ENCODE data around the gene OIT3.

OIT3 gene

GRCh38 chr10:72893136-72893798, at the start of gene OIT3:
TSS of gene OIT3 (plus strand) at chr10:72893739. CDS start at chr10:72893799, 60 bp downstream.
- Histone ChIP-seq H3K36me3 (ENCODE audit: control insufficient read depth, insufficient read depth, low read length) (peaks cover 2% of the 10 kb centered on the region), H3K9me3 (ENCODE audit: control insufficient read depth, insufficient read depth, low read length) (no peaks in the 10 kb centered on the region), H3K27me3 (ENCODE audit: control insufficient read depth, insufficient read depth, low read length) (no peaks in the 10 kb centered on the region), H3K9ac (ENCODE audit: low read depth, low read length) (no peak within 1 kb of the TSS), H3K4me1 (ENCODE audit: control insufficient read depth, insufficient read depth, low read length) (no peaks in the 10 kb centered on the region), H3K4me3 (ENCODE audit: low read depth, low read length) (no peak within 1 kb of the TSS)

GRCh38 chr10:72846238-72846637, 47.3 kb upstream of the OIT3 start:
- H3K4me3 ChIP-seq (ENCODE audit: low read depth, low read length) = no peak overlapping the region
- no peaks in the 10 kb centered on the region for H3K4me1 ChIP-seq (ENCODE audit: control insufficient read depth, insufficient read depth, low read length)
- H3K9me3 ChIP-seq (ENCODE audit: control insufficient read depth, insufficient read depth, low read length) = peaks cover 3% of the 10 kb centered on the region
- no peak overlapping the region for H3K9ac ChIP-seq (ENCODE audit: low read depth, low read length)
- H3K27me3 ChIP-seq (ENCODE audit: control insufficient read depth, insufficient read depth, low read length) = no peaks in the 10 kb centered on the region
- H3K36me3 ChIP-seq (ENCODE audit: control insufficient read depth, insufficient read depth, low read length) = no peaks in the 10 kb centered on the region

GRCh38 chr10:72847681-72848080, 45.9 kb upstream of the OIT3 start:
- H3K4me3 ChIP-seq (ENCODE audit: low read depth, low read length) = no peak overlapping the region
- no peaks in the 10 kb centered on the region for H3K36me3 ChIP-seq (ENCODE audit: control insufficient read depth, insufficient read depth, low read length)
- peaks cover 3% of the 10 kb centered on the region for H3K9me3 ChIP-seq (ENCODE audit: control insufficient read depth, insufficient read depth, low read length)
- H3K9ac ChIP-seq (ENCODE audit: low read depth, low read length) = no peak overlapping the region
- no peaks in the 10 kb centered on the region for H3K27me3 ChIP-seq (ENCODE audit: control insufficient read depth, insufficient read depth, low read length)
- H3K4me1 ChIP-seq (ENCODE audit: control insufficient read depth, insufficient read depth, low read length) = no peaks in the 10 kb centered on the region

GRCh38 chr10:72850861-72851260, 42.7 kb upstream of the OIT3 start:
- Histone ChIP-seq H3K9me3 (ENCODE audit: control insufficient read depth, insufficient read depth, low read length) (peaks cover 3% of the 10 kb centered on the region), H3K4me1 (ENCODE audit: control insufficient read depth, insufficient read depth, low read length) (no peaks in the 10 kb centered on the region), H3K4me3 (ENCODE audit: low read depth, low read length) (no peak overlapping the region), H3K36me3 (ENCODE audit: control insufficient read depth, insufficient read depth, low read length) (no peaks in the 10 kb centered on the region), H3K27me3 (ENCODE audit: control insufficient read depth, insufficient read depth, low read length) (no peaks in the 10 kb centered on the region), H3K9ac (ENCODE audit: low read depth, low read length) (no peak overlapping the region)

- Histone ChIP-seq H3K9ac (ENCODE audit: low read depth, low read length) (no peak overlapping the region), H3K27me3 (ENCODE audit: control insufficient read depth, insufficient read depth, low read length) (no peaks in the 10 kb centered on the region), H3K9me3 (ENCODE audit: control insufficient read depth, insufficient read depth, low read length) (peaks cover 3% of the 10 kb centered on the region), H3K4me3 (ENCODE audit: low read depth, low read length) (no peak overlapping the region), H3K36me3 (ENCODE audit: control insufficient read depth, insufficient read depth, low read length) (no peaks in the 10 kb centered on the region), H3K4me1 (ENCODE audit: control insufficient read depth, insufficient read depth, low read length) (no peaks in the 10 kb centered on the region)
Observed at GRCh38 chr10:72851509-72851908, 42.0 kb upstream of the OIT3 start.

- Histone ChIP-seq H3K9ac (ENCODE audit: low read depth, low read length) (no peak overlapping the region), H3K27me3 (ENCODE audit: control insufficient read depth, insufficient read depth, low read length) (no peaks in the 10 kb centered on the region), H3K4me1 (ENCODE audit: control insufficient read depth, insufficient read depth, low read length) (no peaks in the 10 kb centered on the region), H3K4me3 (ENCODE audit: low read depth, low read length) (no peak overlapping the region), H3K9me3 (ENCODE audit: control insufficient read depth, insufficient read depth, low read length) (peaks cover 3% of the 10 kb centered on the region), H3K36me3 (ENCODE audit: control insufficient read depth, insufficient read depth, low read length) (no peaks in the 10 kb centered on the region)
Observed at GRCh38 chr10:72852508-72852907, 41.0 kb upstream of the OIT3 start.

GRCh38 chr10:72855129-72855528, 38.4 kb upstream of the OIT3 start:
- Histone ChIP-seq H3K4me1 (ENCODE audit: control insufficient read depth, insufficient read depth, low read length) (no peaks in the 10 kb centered on the region), H3K9me3 (ENCODE audit: control insufficient read depth, insufficient read depth, low read length) (peaks cover 3% of the 10 kb centered on the region), H3K36me3 (ENCODE audit: control insufficient read depth, insufficient read depth, low read length) (no peaks in the 10 kb centered on the region), H3K4me3 (ENCODE audit: low read depth, low read length) (no peak overlapping the region), H3K9ac (ENCODE audit: low read depth, low read length) (no peak overlapping the region), H3K27me3 (ENCODE audit: control insufficient read depth, insufficient read depth, low read length) (no peaks in the 10 kb centered on the region)

- Histone ChIP-seq H3K27me3 (ENCODE audit: control insufficient read depth, insufficient read depth, low read length) (no peaks in the 10 kb centered on the region), H3K4me1 (ENCODE audit: control insufficient read depth, insufficient read depth, low read length) (no peaks in the 10 kb centered on the region), H3K9ac (ENCODE audit: low read depth, low read length) (no peak overlapping the region), H3K9me3 (ENCODE audit: control insufficient read depth, insufficient read depth, low read length) (peaks cover 3% of the 10 kb centered on the region), H3K36me3 (ENCODE audit: control insufficient read depth, insufficient read depth, low read length) (peaks cover under 1% of the 10 kb centered on the region), H3K4me3 (ENCODE audit: low read depth, low read length) (no peak overlapping the region)
Observed at GRCh38 chr10:72855790-72856189, 37.7 kb upstream of the OIT3 start.

GRCh38 chr10:72858067-72858466, 35.5 kb upstream of the OIT3 start:
- Histone ChIP-seq H3K4me1 (ENCODE audit: control insufficient read depth, insufficient read depth, low read length) (no peaks in the 10 kb centered on the region), H3K4me3 (ENCODE audit: low read depth, low read length) (no peak overlapping the region), H3K36me3 (ENCODE audit: control insufficient read depth, insufficient read depth, low read length) (peaks cover 3% of the 10 kb centered on the region), H3K9me3 (ENCODE audit: control insufficient read depth, insufficient read depth, low read length) (no peaks in the 10 kb centered on the region), H3K9ac (ENCODE audit: low read depth, low read length) (no peak overlapping the region), H3K27me3 (ENCODE audit: control insufficient read depth, insufficient read depth, low read length) (no peaks in the 10 kb centered on the region)

GRCh38 chr10:72862957-72863356, 30.6 kb upstream of the OIT3 start:
- H3K4me1 ChIP-seq (ENCODE audit: control insufficient read depth, insufficient read depth, low read length) = no peaks in the 10 kb centered on the region
- H3K36me3 ChIP-seq (ENCODE audit: control insufficient read depth, insufficient read depth, low read length) = peaks cover 3% of the 10 kb centered on the region
- no peaks in the 10 kb centered on the region for H3K27me3 ChIP-seq (ENCODE audit: control insufficient read depth, insufficient read depth, low read length)
- H3K9ac ChIP-seq (ENCODE audit: low read depth, low read length) = no peak overlapping the region
- no peaks in the 10 kb centered on the region for H3K9me3 ChIP-seq (ENCODE audit: control insufficient read depth, insufficient read depth, low read length)
- H3K4me3 ChIP-seq (ENCODE audit: low read depth, low read length) = no peak overlapping the region

GRCh38 chr10:72875250-72876055, 18.1 kb upstream of the OIT3 start:
- H3K9me3 ChIP-seq (ENCODE audit: control insufficient read depth, insufficient read depth, low read length) = no peaks in the 10 kb centered on the region
- H3K4me1 ChIP-seq (ENCODE audit: control insufficient read depth, insufficient read depth, low read length) = no peaks in the 10 kb centered on the region
- no peak overlapping the region for H3K9ac ChIP-seq (ENCODE audit: low read depth, low read length)
- no peaks in the 10 kb centered on the region for H3K36me3 ChIP-seq (ENCODE audit: control insufficient read depth, insufficient read depth, low read length)
- H3K4me3 ChIP-seq (ENCODE audit: low read depth, low read length) = no peak overlapping the region
- no peaks in the 10 kb centered on the region for H3K27me3 ChIP-seq (ENCODE audit: control insufficient read depth, insufficient read depth, low read length)

GRCh38 chr10:72879245-72879644, 14.3 kb upstream of the OIT3 start:
- Histone ChIP-seq H3K9ac (ENCODE audit: low read depth, low read length) (no peak overlapping the region), H3K4me3 (ENCODE audit: low read depth, low read length) (no peak overlapping the region), H3K36me3 (ENCODE audit: control insufficient read depth, insufficient read depth, low read length) (no peaks in the 10 kb centered on the region), H3K4me1 (ENCODE audit: control insufficient read depth, insufficient read depth, low read length) (no peaks in the 10 kb centered on the region), H3K9me3 (ENCODE audit: control insufficient read depth, insufficient read depth, low read length) (no peaks in the 10 kb centered on the region), H3K27me3 (ENCODE audit: control insufficient read depth, insufficient read depth, low read length) (no peaks in the 10 kb centered on the region)
